ENCODE results near the gene CD27. TPM values are rescaled to one million over a fixed set of nuclear protein-coding genes. Genes with fewer than 3 reads are reported as not detected.

Gene CD27
- total and polyA plus RNA-seq, 2 of the 8 experiments (the other 6 are each of a cell fraction or from before 2014, with no cell fraction given): 0.28 to 0.39 TPM

DNA sequence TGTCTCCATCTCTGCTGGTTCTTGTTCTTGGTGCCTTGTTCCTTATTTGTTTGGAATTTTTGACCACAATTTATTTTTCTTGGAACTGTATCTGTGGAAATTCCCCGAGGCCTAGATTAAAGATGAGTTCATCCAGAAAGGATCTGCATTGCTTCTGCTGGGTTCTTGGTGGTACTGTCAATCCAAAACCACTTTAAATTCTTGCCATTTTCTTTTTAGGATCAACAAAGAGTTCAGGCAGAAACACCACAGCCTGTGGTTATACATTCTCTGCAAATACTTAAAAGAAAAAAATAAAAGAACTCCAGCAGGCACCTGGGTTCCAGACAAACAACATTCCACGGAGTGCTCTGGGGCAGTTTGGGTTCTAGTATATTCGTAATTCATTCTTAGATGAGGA lies 31.7 kb downstream of the CD27 start:
- Histone ChIP-seq H3K4ac (replicated peaks; ENCODE audit: insufficient read length, low read depth, low read length) (no peak overlapping the region), H3K4me2 (ENCODE audit: insufficient read depth in 1 of 2, low read depth in 2 of 2, low read length in 2 of 2) (no peak overlapping the region), H3K18ac (ENCODE audit: extremely low read depth, low read length) (no peak overlapping the region), H3K27ac (ENCODE audit: low read depth, low read length) (no peak overlapping the region), H3K4me3 (ENCODE audit: extremely low read depth in 1 of 4, insufficient read depth in 2 of 4, low read depth in 3 of 4, low read length in 4 of 4) (no peak overlapping the region), H3K79me1 (ENCODE audit: low read depth, low read length) (no peaks in the 10 kb centered on the region), H3K36me3 (ENCODE audit: control insufficient read depth in 2 of 4, insufficient read depth in 4 of 4, low read length in 3 of 4) (no peaks in the 10 kb centered on the region), H4K20me1 (replicated peaks in 1 of 2; ENCODE audit: control insufficient read depth in 1 of 2, insufficient read depth in 2 of 2, low read length in 2 of 2) (no peaks in the 10 kb centered on the region), H4K5ac (ENCODE audit: insufficient read length, low read depth, low read length) (no peak overlapping the region), H3K14ac (ENCODE audit: insufficient read length) (no peak overlapping the region), H3K56ac (replicated peaks; ENCODE audit: insufficient read length, low read depth, low read length) (no peak overlapping the region), H3K27me3 (replicated peaks in 1 of 4; ENCODE audit: control insufficient read depth in 3 of 4, extremely low read depth in 1 of 4, insufficient read depth in 3 of 4, low read length in 3 of 4) (no peaks in the 10 kb centered on the region), H3K23me2 (ENCODE audit: low read depth, low read length) (no peaks in the 10 kb centered on the region), H3K23ac (ENCODE audit: insufficient read length) (no peak overlapping the region), H3K9me3 (ENCODE audit: insufficient read depth in 2 of 2, low read depth in 1 of 2, low read length in 1 of 2) (peaks cover 0 to 10% of the 10 kb centered on the region in 2 experiments; a peak in 2 of 4 replicates), H2BK5ac (ENCODE audit: low read depth, low read length) (no peak overlapping the region), H3K4me1 (replicated peaks in 1 of 4; ENCODE audit: control insufficient read depth in 3 of 4, insufficient read depth in 4 of 4, low read length in 3 of 4) (no peaks in the 10 kb centered on the region), H4K8ac (ENCODE audit: extremely low read depth, insufficient read depth, low read length) (no peak overlapping the region), H2BK120ac (replicated peaks; ENCODE audit: low read depth, low read length) (no peak overlapping the region), H2BK20ac (ENCODE audit: low read length) (no peak overlapping the region), H2BK12ac (ENCODE audit: low read depth, low read length) (no peak overlapping the region), H2BK15ac (ENCODE audit: low read length) (no peak overlapping the region), H2AFZ (ENCODE audit: low read length) (no peak overlapping the region), H3K9ac (replicated peaks in 1 of 4; ENCODE audit: extremely low read depth in 1 of 4, low read depth in 3 of 4, low read length in 3 of 4) (no peak overlapping the region), H3K79me2 (ENCODE audit: control insufficient read depth in 1 of 2, insufficient read depth in 2 of 2, low read length in 2 of 2) (no peaks in the 10 kb centered on the region), H4K91ac (replicated peaks; ENCODE audit: insufficient read length, low read length) (no peak overlapping the region), H2AK5ac (ENCODE audit: low read depth, low read length) (no peak overlapping the region)
- whole genome bisulfite sequencing, 2 experiments (ENCODE audit: extremely low coverage in 1 of 2, insufficient coverage in 1 of 2, insufficient read length in 1 of 2, insufficient replicate concordance in 2 of 2, low coverage in 1 of 2, low lambda C conversion rate in 2 of 2, missing lambda C conversion rate in 1 of 2): 77% methylated on average over 3 of the region's 3 CpGs; no CpG with 5 or more reads in 1 of the 2 experiments
- POLR2A ChIA-PET (ENCODE audit: partially characterized antibody): no interaction called here
- FAIRE-seq (no peak), DNase-seq (ENCODE audit: low read depth in 1 of 2, low spot score in 2 of 2) (no peak)
- CTCF ChIA-PET (ENCODE audit: partially characterized antibody): no interaction called here
- TF ChIP-seq CREB1 (IDR thresholded peaks at IDR 0.05) (no peak), EP300 (IDR thresholded peaks at IDR 0.05; ENCODE audit: borderline replicate concordance in 1 of 2, low read depth in 2 of 2, low read length in 2 of 2) (no peak), SIX5 (IDR thresholded peaks at IDR 0.05; ENCODE audit: low read depth, low read length) (no peak), SRF (IDR thresholded peaks at IDR 0.05; ENCODE audit: low read depth, low read length) (no peak), MAFK (IDR thresholded peaks at IDR 0.05; ENCODE audit: low read depth, low read length) (no peak), JUND (IDR thresholded peaks at IDR 0.05; ENCODE audit: low read length) (no peak), EGR1 (IDR thresholded peaks at IDR 0.05; ENCODE audit: borderline replicate concordance, low read depth, low read length) (no peak)
